H1 (cell line): ENCODE measurements around the gene CYSRT1. TPM values are rescaled to one million over a fixed set of nuclear protein-coding genes. Genes with fewer than 3 reads are reported as not detected.

ENCODE experiments used
- CTCF ChIA-PET: fragments of 300-600 bp; sonication (Branson Sonifier 250); formaldehyde crosslinking; loops from one replicate; lab custom pipeline; 2021; ENCODE audit not compliant: partially characterized antibody; lab: Charles Lee
- POLR2A ChIA-PET: fragments of 300-600 bp; sonication (Branson Sonifier 250); formaldehyde crosslinking; loops from one replicate; lab custom pipeline; 2021; ENCODE audit warnings: inconsistent platforms; ENCODE audit not compliant: partially characterized antibody; lab: Charles Lee
- DNase-seq, 2 experiments: peaks; one replicate each; pipeline versions ENCODE4 v3.0.0 to v3.0.0-alpha.2; 2010 to 2022; ENCODE audit warnings: low spot score in 2 of 2, low read depth in 1 of 2, mixed read lengths in 1 of 2
- FAIRE-seq: peaks from 2 replicates; lab custom pipeline; 2011; peaks lifted over from hg19 to GRCh38; lab: Jason Lieb, UNC
- H2AFZ ChIP-seq: 2 replicates; pipeline ENCODE4 v1.8.1; 2012; ENCODE audit warnings: low read length, inconsistent platforms
- H2AK5ac ChIP-seq: 2 replicates; pipeline ENCODE4 v1.6.1; 2013; ENCODE audit warnings: low read depth, low read length
- H2BK120ac ChIP-seq: replicated peaks from 2 replicates; pipeline ENCODE3; 2013; ENCODE audit warnings: low read depth, low read length, inconsistent platforms
- H2BK12ac ChIP-seq: 2 replicates; pipeline ENCODE4 v1.6.1; 2013; ENCODE audit warnings: low read depth, low read length
- H2BK15ac ChIP-seq: 2 replicates; pipeline ENCODE4 v1.6.1; 2013; ENCODE audit warnings: low read length
- H2BK20ac ChIP-seq: 2 replicates; pipeline ENCODE4 v1.6.1; 2013; ENCODE audit warnings: low read length
- H2BK5ac ChIP-seq: 2 replicates; pipeline ENCODE4 v1.6.1; 2013; ENCODE audit warnings: low read depth, low read length
- H3K14ac ChIP-seq: 2 replicates; pipeline ENCODE4 v1.6.1; 2013; ENCODE audit warnings: inconsistent platforms; ENCODE audit not compliant: insufficient read length
- H3K18ac ChIP-seq: 2 replicates; pipeline ENCODE4 v1.6.1; 2013; ENCODE audit warnings: low read length; ENCODE audit errors: extremely low read depth
- H3K23ac ChIP-seq: 2 replicates; pipeline ENCODE4 v1.6.1; 2013; ENCODE audit warnings: inconsistent platforms; ENCODE audit not compliant: insufficient read length
- H3K23me2 ChIP-seq: 2 replicates; pipeline ENCODE4 v1.6.1; 2013; ENCODE audit warnings: low read depth, low read length
- H3K27ac ChIP-seq: 2 replicates; pipeline ENCODE4 v1.6.1; 2011; ENCODE audit warnings: low read depth, low read length, inconsistent platforms
- H3K27me3 ChIP-seq, 4 experiments: replicated peaks in 1 of 4; 1 replicate in 1 of 4; 2 replicates in 3 of 4; pipeline versions ENCODE4 v1.6.1 to v1.8.1; 2011 to 2013; ENCODE audit warnings: low read length in 3 of 4, mild to moderate bottlenecking in 3 of 4, inconsistent platforms in 2 of 4, mixed read lengths in 2 of 4, moderate library complexity in 1 of 4; ENCODE audit not compliant: control insufficient read depth in 3 of 4, insufficient read depth in 3 of 4; ENCODE audit errors: extremely low read depth in 1 of 4
- H3K36me3 ChIP-seq, 4 experiments: 2 replicates each; pipeline versions ENCODE4 v1.6.1 to v1.8.1; 2011 to 2013; ENCODE audit warnings: mild to moderate bottlenecking in 4 of 4, low read length in 3 of 4, moderate library complexity in 2 of 4, control low read depth in 1 of 4, inconsistent platforms in 1 of 4; ENCODE audit not compliant: insufficient read depth in 4 of 4, control insufficient read depth in 2 of 4
- H3K4ac ChIP-seq: replicated peaks from 2 replicates; pipeline ENCODE3; 2013; ENCODE audit warnings: low read length, low read depth, mixed read lengths, inconsistent platforms; ENCODE audit not compliant: insufficient read length
- H3K4me1 ChIP-seq, 4 experiments: replicated peaks in 1 of 4; 1 replicate in 1 of 4; 2 replicates in 3 of 4; pipeline versions ENCODE4 v1.6.1 to v1.8.1; 2011 to 2013; ENCODE audit warnings: low read length in 3 of 4, inconsistent platforms in 2 of 4, mixed read lengths in 1 of 4; ENCODE audit not compliant: insufficient read depth in 4 of 4, control insufficient read depth in 3 of 4
- H3K4me2 ChIP-seq, 2 experiments: 2 replicates each; pipeline versions ENCODE4 v1.6.1 to v1.8.1; 2011 to 2013; ENCODE audit warnings: low read depth in 2 of 2, low read length in 2 of 2, control low read depth in 1 of 2, inconsistent platforms in 1 of 2, mild to moderate bottlenecking in 1 of 2; ENCODE audit not compliant: insufficient read depth in 1 of 2
- H3K4me3 ChIP-seq, 4 experiments: fragments of 200-600, 300-600 bp in 1 of 4; sonication (generic), shearing (Covaris generic), sonication (Bioruptor Twin) in 1 of 4; 2 replicates each; pipeline versions ENCODE4 v1.5.1 to v1.8.1; 2011 to 2016; ENCODE audit warnings: low read length in 4 of 4, low read depth in 3 of 4, control low read depth in 2 of 4, inconsistent platforms in 2 of 4, mild to moderate bottlenecking in 2 of 4, mixed read lengths in 1 of 4, moderate library complexity in 1 of 4; ENCODE audit not compliant: insufficient read depth in 2 of 4; ENCODE audit errors: extremely low read depth in 1 of 4
- H3K56ac ChIP-seq: replicated peaks from 2 replicates; pipeline ENCODE3; 2013; ENCODE audit warnings: low read depth, mild to moderate bottlenecking, mixed read lengths, low read length, inconsistent platforms; ENCODE audit not compliant: insufficient read length
- H3K79me1 ChIP-seq: 2 replicates; pipeline ENCODE4 v1.6.1; 2013; ENCODE audit warnings: low read depth, low read length, control low read depth
- H3K79me2 ChIP-seq, 2 experiments: 2 replicates each; pipeline versions ENCODE4 v1.6.1 to v1.8.1; 2012 to 2013; ENCODE audit warnings: low read length in 2 of 2, mild to moderate bottlenecking in 2 of 2, inconsistent platforms in 1 of 2; ENCODE audit not compliant: insufficient read depth in 2 of 2, control insufficient read depth in 1 of 2
- H3K9ac ChIP-seq, 4 experiments: replicated peaks in 1 of 4; 1 replicate in 1 of 4; 2 replicates in 3 of 4; pipeline versions ENCODE4 v1.6.1 to v1.8.1; 2011 to 2013; ENCODE audit warnings: low read depth in 3 of 4, low read length in 3 of 4, control low read depth in 2 of 4, mild to moderate bottlenecking in 2 of 4, moderate library complexity in 2 of 4, inconsistent platforms in 1 of 4; ENCODE audit errors: extremely low read depth in 1 of 4
- H3K9me3 ChIP-seq, 2 experiments: 2 replicates each; pipeline versions ENCODE4 v1.6.1 to v1.8.1; 2012 to 2013; ENCODE audit warnings: mild to moderate bottlenecking in 2 of 2, moderate library complexity in 2 of 2, control low read depth in 1 of 2, inconsistent platforms in 1 of 2, low read depth in 1 of 2, low read length in 1 of 2, mixed read lengths in 1 of 2; ENCODE audit not compliant: insufficient read depth in 2 of 2
- H4K20me1 ChIP-seq, 2 experiments: replicated peaks in 1 of 2; 2 replicates each; pipeline versions ENCODE3 to v1.8.1; 2011 to 2013; ENCODE audit warnings: inconsistent platforms in 2 of 2, low read length in 2 of 2, mild to moderate bottlenecking in 1 of 2; ENCODE audit not compliant: insufficient read depth in 2 of 2, control insufficient read depth in 1 of 2
- H4K5ac ChIP-seq: 2 replicates; pipeline ENCODE4 v1.6.1; 2013; ENCODE audit warnings: low read length, low read depth, mixed read lengths, inconsistent platforms; ENCODE audit not compliant: insufficient read length
- H4K8ac ChIP-seq: 2 replicates; pipeline ENCODE4 v1.8.0; 2013; ENCODE audit warnings: mild to moderate bottlenecking, moderate library complexity, low read length, inconsistent platforms; ENCODE audit not compliant: insufficient read depth; ENCODE audit errors: extremely low read depth
- H4K91ac ChIP-seq: replicated peaks from 2 replicates; pipeline ENCODE3; 2013; ENCODE audit warnings: low read length, mixed read lengths, inconsistent platforms; ENCODE audit not compliant: insufficient read length
- ATF2 ChIP-seq: IDR thresholded peaks from 2 replicates; pipeline ENCODE4 v1.6.1; 2012; ENCODE audit warnings: low read length, inconsistent platforms
- CBX8 ChIP-seq: fragments of 300-800, 300-1000 bp; sonication (generic); IDR thresholded peaks from 2 replicates; pipeline ENCODE4 v1.7.1; 2016; ENCODE audit warnings: low read depth, low read length, borderline replicate concordance
- CEBPB ChIP-seq: IDR thresholded peaks from 2 replicates; pipeline ENCODE4 v1.6.1; 2012; ENCODE audit warnings: low read depth, low read length
- CREB1 ChIP-seq: IDR thresholded peaks from 2 replicates; pipeline ENCODE4 v1.6.1; 2012; ENCODE audit warnings: inconsistent platforms
- EP300 ChIP-seq, 2 experiments: IDR thresholded peaks; 1 replicate in 1 of 2; 2 replicates in 1 of 2; pipeline ENCODE4 v1.6.1; 2011 to 2012; ENCODE audit warnings: low read depth in 2 of 2, low read length in 2 of 2, mild to moderate bottlenecking in 2 of 2, borderline replicate concordance in 1 of 2, inconsistent platforms in 1 of 2, moderate library complexity in 1 of 2
- JUND ChIP-seq: IDR thresholded peaks from 2 replicates; pipeline ENCODE4 v1.6.1; 2011; ENCODE audit warnings: mild to moderate bottlenecking, improper control_type of control experiment, low read length
- SIX5 ChIP-seq: IDR thresholded peaks from 2 replicates; pipeline ENCODE4 v1.6.1; 2011; ENCODE audit warnings: mild to moderate bottlenecking, low read depth, low read length
- SUZ12 ChIP-seq: fragments of 200-600 bp; sonication (generic); IDR thresholded peaks from 2 replicates; pipeline ENCODE4 v1.6.1; 2012; ENCODE audit warnings: mild to moderate bottlenecking, inconsistent platforms, low read length, moderate library complexity, mixed read lengths
- USF2 ChIP-seq: IDR thresholded peaks from 2 replicates; pipeline ENCODE4 v1.6.1; 2011; ENCODE audit warnings: low read length, improper control_type of control experiment
- WGBS, 2 experiments: shearing (Covaris generic) in 1 of 2; methylation state at CpG; one replicate each; pipeline versions ENCODE4 v1.1.6 to v1.1.7; 2013 to 2015; ENCODE audit warnings: low lambda C conversion rate in 2 of 2, mixed read lengths in 2 of 2, inconsistent platforms in 1 of 2, low coverage in 1 of 2, missing lambda C conversion rate in 1 of 2; ENCODE audit not compliant: insufficient replicate concordance in 2 of 2, insufficient coverage in 1 of 2, insufficient read length in 1 of 2; ENCODE audit errors: extremely low coverage in 1 of 2, missing lambda C conversion rate in 1 of 2; 5-methylcytosine and 5-hydroxymethylcytosine counted together
- polyA plus RNA-seq, 7 experiments: library from polyadenylated mRNA; depleted of rRNA in 3 of 7; stranded (reverse) in 5 of 7; unstranded in 2 of 7; fragments of >200 nt in 5 of 7; fragments of 200-250 nt in 2 of 7; gene quantifications; 1 replicate in 5 of 7; 2 replicates in 1 of 7; 4 replicates in 1 of 7; pipeline versions ENCODE4 v1.2.1 to v1.2.3, GENCODE V29; 2011 to 2013; ENCODE audit warnings: missing spikeins in 2 of 7, mixed read lengths in 2 of 7
- total RNA-seq: library from RNA; stranded (reverse); fragmentation: NEBNext Ultra II Directional; extraction: Animal tissue kit (Norgen Biotek cat#: 25700); gene quantifications from 2 replicates; pipeline ENCODE4 v1.2.1, GENCODE V29; 2021

CYSRT1 gene
- total and polyA plus RNA-seq, 2 of the 8 experiments (the other 6 are each of a cell fraction or from before 2014, with no cell fraction given): 1.0 to 6.5 TPM

- Histone ChIP-seq H2BK120ac (peak overlapping the region; percentile 33), H2BK15ac (peak overlapping the region; percentile 46; the same call in 1 of the 2 replicates), H4K5ac (no peak overlapping the region), H2BK20ac (0 out of 2 replicates have a peak overlapping the region, but pooled peaks have one; percentile 48), H3K18ac (no peak overlapping the region), H3K4me1 (peaks cover 0 to 23% (median 10%) of the 10 kb centered on the region in 4 experiments; a peak in 5 of 7 replicates), H3K4me2 (no peak overlapping the region), H2AFZ (no peak overlapping the region), H4K91ac (peak overlapping the region; percentile 91), H3K27ac (no peak overlapping the region), H3K36me3 (no peaks in the 10 kb centered on the region), H2BK5ac (peak overlapping the region; percentile 90), H4K20me1 (no peaks in the 10 kb centered on the region), H3K56ac (peak overlapping the region; percentile 46), H3K79me2 (no peaks in the 10 kb centered on the region), H2BK12ac (peak overlapping the region; percentile 68; the same call in 1 of the 2 replicates), H3K9ac (no peak overlapping the region; a peak in 1 of 7 replicates), H3K4me3 (no peak overlapping the region), H3K9me3 (no peaks in the 10 kb centered on the region), H3K4ac (peak overlapping the region; percentile 85), H3K23me2 (peaks cover 16% of the 10 kb centered on the region; the same call in 1 of the 2 replicates), H4K8ac (no peak overlapping the region; the same call in 1 of the 2 replicates), H3K79me1 (no peaks in the 10 kb centered on the region), H3K23ac (no peak overlapping the region), H3K14ac (no peak overlapping the region), H3K27me3 (no peaks in the 10 kb centered on the region; a peak in 2 of 7 replicates), H2AK5ac (peak overlapping the region; percentile 70; the same call in 1 of the 2 replicates)
- ChIA-PET POLR2A (interaction anchor here (1.1 to 69.9 kb wide), 7 partner anchors 9 to 109 kb away, joined by 4 to 1462 read pairs (median 5); partner anchors contain the start of genes ANAPC2, NDOR1, NELFB and SSNA1), CTCF (interaction anchor here (1.0 to 20.2 kb wide), 25 partner anchors 10 to 438 kb away, joined by 3 to 204 read pairs (median 5); partner anchors contain the start of genes ANAPC2, LRRC26, NPDC1 and SAPCD2)
- FAIRE-seq: no peak
- no peak for DNase-seq
- WGBS, 2 experiments: 84% methylated on average over 18 of the region's 18 CpGs; no CpG with 5 or more reads in 1 of the 2 experiments
- TF ChIP-seq SUZ12 (no peak), CEBPB (no peak), EP300 (IDR thresholded peaks at IDR 0.05; ENCODE audit: borderline replicate concordance in 1 of 2, low read depth in 2 of 2, low read length in 2 of 2) (no peak), ATF2 (no peak), USF2 (no peak), CREB1 (no peak), JUND (no peak), SIX5 (no peak), CBX8 (no peak)
Measured at GRCh38 chr9:137226338-137227053, 1.5 kb downstream of the CYSRT1 start.
